ENCODE measurements around the gene PILRA. TPM values are rescaled to one million over a fixed set of nuclear protein-coding genes. Genes with fewer than 3 reads are reported as not detected.
"Not testable (repeated sequence)": the region's sequence is repeated elsewhere in the genome, so short reads cannot be mapped to it uniquely, and the experiment has no call there.

The PILRA gene
- total RNA-seq, 1 donor from 2014 or later = 36.9 TPM

- no peaks in the 10 kb centered on the region for H3K27me3 ChIP-seq
- H3K4me3 ChIP-seq = no peak overlapping the region
- no peaks in the 10 kb centered on the region for H3K9me3 ChIP-seq
- no peaks in the 10 kb centered on the region for H3K36me3 ChIP-seq
- intact Hi-C loops (cut with DNase I) = no loop called here
- DNase-seq (peak; percentile 45), ATAC-seq (no peak)
- TF ChIP-seq CTCF (IDR thresholded peaks at IDR 0.05) = no peak
- H3K4me1 ChIP-seq = peaks cover 13% of the 10 kb centered on the region
- H3K27ac ChIP-seq = no peak overlapping the region
These were observed 68.6 kb downstream of the PILRA start for GRCh38 chr7:100441641-100442535.

DNA sequence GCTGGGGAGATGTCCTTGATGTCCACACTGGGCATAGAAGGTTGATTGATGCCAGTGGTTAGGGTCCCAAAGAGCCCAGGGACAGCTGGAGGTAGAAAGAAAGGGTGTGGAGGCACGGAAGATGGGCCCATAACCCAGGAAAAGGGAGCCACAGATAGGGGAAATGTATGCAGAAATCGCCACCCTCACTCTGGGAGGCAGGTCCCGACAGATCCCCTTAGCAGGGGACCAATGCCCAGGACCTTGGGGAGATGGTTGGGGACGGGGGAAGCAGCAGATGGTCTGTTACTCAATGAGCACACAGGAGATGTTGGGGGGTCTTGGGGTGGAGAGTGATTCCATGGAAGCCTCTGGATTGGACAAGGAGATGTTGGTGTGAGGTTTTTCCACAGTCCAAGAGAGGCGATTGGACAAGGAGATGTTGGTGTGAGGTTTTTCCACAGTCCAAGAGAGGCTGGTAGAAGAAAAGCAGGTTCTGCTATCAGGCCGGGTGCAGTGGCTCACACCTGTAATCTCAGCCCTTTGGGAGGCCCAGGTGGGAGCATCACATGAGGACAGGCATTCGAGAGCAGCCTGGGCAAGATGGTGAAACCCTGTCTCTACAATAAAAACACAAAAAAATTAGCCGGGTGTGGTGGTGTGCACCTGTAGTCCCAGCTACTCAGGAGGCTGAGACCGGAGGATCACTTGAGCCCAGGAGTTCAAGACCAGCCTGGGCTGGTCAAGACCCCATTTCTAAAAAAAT, 70.0 kb downstream of the PILRA start:
- intact Hi-C loops (cut with DNase I) = no loop called here
- H3K27me3 ChIP-seq = no peaks in the 10 kb centered on the region
- ATAC-seq (no peak), DNase-seq (peak; percentile 25)
- no peaks in the 10 kb centered on the region for H3K36me3 ChIP-seq
- H3K27ac ChIP-seq = peak overlapping the region; percentile 68
- no peak overlapping the region for H3K4me3 ChIP-seq
- no peaks in the 10 kb centered on the region for H3K9me3 ChIP-seq
- no peak for TF ChIP-seq CTCF (IDR thresholded peaks at IDR 0.05)
- peaks cover 11% of the 10 kb centered on the region for H3K4me1 ChIP-seq

- intact Hi-C loops (cut with DNase I) = no loop called here
- Histone ChIP-seq H3K9me3 (no peaks in the 10 kb centered on the region), H3K4me1 (peaks cover 11% of the 10 kb centered on the region), H3K27me3 (no peaks in the 10 kb centered on the region), H3K4me3 (no peak overlapping the region), H3K36me3 (no peaks in the 10 kb centered on the region), H3K27ac (peak overlapping the region; percentile 74)
- DNase-seq (peak; percentile 52), ATAC-seq (peak; percentile 77)
- TF ChIP-seq CTCF (IDR thresholded peaks at IDR 0.05) = no peak
These were observed 71.3 kb downstream of the PILRA start for GRCh38 chr7:100444311-100445278.

- TF ChIP-seq CTCF (IDR thresholded peaks at IDR 0.05) = no peak
- Histone ChIP-seq H3K4me3 (no peak overlapping the region), H3K27me3 (no peaks in the 10 kb centered on the region), H3K27ac (no peak overlapping the region), H3K4me1 (peaks cover 11% of the 10 kb centered on the region), H3K9me3 (no peaks in the 10 kb centered on the region), H3K36me3 (no peaks in the 10 kb centered on the region)
- intact Hi-C loops (cut with DNase I) = no loop called here
- DNase-seq (no peak), ATAC-seq (no peak)
These were observed 72.8 kb downstream of the PILRA start for GRCh38 chr7:100446040-100446439.

- ATAC-seq; H3K9me3 ChIP-seq; H3K36me3 ChIP-seq; H3K4me3 ChIP-seq; DNase-seq; intact Hi-C loops (cut with DNase I); H3K27ac ChIP-seq; H3K27me3 ChIP-seq: not testable (repeated sequence)
- peaks cover 11% of the 10 kb centered on the region for H3K4me1 ChIP-seq
These were observed 74.1 kb downstream of the PILRA start for GRCh38 chr7:100447363-100447762.
